GM12875 (cell line): Measurements from ENCODE around the gene CAD.
"Not testable (repeated sequence)": the region's sequence is repeated elsewhere in the genome, so short reads cannot be mapped to it uniquely, and the experiment has no call there.

Experiments used
- H3K4me3 ChIP-seq: one replicate; pipeline ENCODE4 v1.5.1; 2011; ENCODE audit warnings: low read depth, low read length, control low read depth
- TF ChIP-seq, protein P1 (sequence below): IDR thresholded peaks from 2 replicates; pipeline ENCODE4 v1.5.1; 2011; ENCODE audit warnings: low read depth, mild to moderate bottlenecking, control low read depth, inconsistent platforms, low read length, moderate library complexity, borderline replicate concordance; ENCODE audit not compliant: insufficient read depth

Gene CAD

GRCh38 chr2:27264253-27264752, 47.1 kb downstream of the CAD start:
- H3K4me3 ChIP-seq = peak overlapping the region; percentile 43

DNA sequence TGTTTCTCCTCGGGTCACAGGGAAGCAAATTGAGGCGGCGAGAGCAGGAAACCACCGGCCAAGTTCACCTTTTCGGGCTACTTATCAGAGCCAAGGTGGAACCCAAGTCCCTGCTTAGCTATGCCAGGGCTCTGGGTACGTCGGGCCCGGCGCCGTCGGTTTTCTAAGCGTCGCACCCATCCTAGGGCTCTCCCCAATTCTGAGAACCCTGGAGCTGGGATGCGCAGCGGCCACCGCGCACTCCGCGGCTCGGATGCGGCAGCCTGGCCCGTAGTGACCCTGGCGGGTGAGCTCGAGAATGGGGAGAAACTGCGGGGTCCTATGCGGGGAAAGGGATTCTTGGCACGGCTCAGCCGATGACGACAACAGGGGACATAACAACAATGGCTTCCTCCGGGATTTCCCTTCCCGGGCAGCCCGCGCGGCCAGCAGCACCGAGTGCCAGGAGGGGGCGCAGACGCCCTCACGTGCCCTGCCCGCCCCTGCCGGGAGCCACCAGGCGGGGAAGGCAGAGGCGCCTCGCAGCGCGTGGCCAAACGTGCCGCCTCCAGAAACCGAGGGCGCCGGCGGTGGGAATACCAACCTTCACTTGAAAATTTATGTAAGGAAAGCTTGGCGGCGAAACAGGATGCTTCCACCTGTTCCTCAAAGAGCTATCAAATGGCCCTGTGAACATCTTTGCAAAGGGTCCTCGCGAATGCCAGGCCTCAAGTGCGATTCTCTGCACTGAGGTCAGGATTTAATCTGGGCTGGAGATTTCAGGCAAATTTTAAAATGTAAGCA, 47.8 kb downstream of the CAD start:
- TF ChIP-seq, protein P1, sequence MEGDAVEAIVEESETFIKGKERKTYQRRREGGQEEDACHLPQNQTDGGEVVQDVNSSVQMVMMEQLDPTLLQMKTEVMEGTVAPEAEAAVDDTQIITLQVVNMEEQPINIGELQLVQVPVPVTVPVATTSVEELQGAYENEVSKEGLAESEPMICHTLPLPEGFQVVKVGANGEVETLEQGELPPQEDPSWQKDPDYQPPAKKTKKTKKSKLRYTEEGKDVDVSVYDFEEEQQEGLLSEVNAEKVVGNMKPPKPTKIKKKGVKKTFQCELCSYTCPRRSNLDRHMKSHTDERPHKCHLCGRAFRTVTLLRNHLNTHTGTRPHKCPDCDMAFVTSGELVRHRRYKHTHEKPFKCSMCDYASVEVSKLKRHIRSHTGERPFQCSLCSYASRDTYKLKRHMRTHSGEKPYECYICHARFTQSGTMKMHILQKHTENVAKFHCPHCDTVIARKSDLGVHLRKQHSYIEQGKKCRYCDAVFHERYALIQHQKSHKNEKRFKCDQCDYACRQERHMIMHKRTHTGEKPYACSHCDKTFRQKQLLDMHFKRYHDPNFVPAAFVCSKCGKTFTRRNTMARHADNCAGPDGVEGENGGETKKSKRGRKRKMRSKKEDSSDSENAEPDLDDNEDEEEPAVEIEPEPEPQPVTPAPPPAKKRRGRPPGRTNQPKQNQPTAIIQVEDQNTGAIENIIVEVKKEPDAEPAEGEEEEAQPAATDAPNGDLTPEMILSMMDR = peak; percentile 79

More at GRCh38 chr2:27264253-27264752, 47.1 kb downstream of the CAD start:
- TF ChIP-seq, protein P1 = no peak

GRCh38 chr2:27265536-27265870, 48.3 kb downstream of the CAD start:
- TF ChIP-seq, protein P1 = no peak
- no peak overlapping the region for H3K4me3 ChIP-seq

More for the DNA sequence above, 47.8 kb downstream of the CAD start:
- H3K4me3 ChIP-seq = peak overlapping the region; percentile 43

DNA sequence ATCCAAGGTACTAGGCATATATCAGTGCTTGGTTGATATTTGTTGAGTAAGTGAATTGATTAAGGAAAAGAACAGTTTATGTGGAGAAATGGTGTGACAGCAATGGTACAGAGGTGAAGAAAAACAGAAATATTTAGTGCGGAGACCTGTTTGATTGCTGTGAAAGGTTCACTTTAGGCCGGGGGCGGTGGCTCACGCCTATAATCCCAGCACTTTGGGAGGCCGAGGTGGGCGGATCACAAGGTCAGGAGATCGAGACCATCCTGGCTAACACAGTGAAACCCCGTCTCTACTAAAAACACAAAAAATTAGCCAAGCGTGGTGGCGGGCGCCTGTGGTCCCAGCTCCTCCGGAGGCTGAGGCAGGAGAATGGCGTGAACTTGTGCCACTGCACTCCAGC, 51.1 kb downstream of the CAD start:
- H3K4me3 ChIP-seq = not testable (repeated sequence)

- no peak overlapping the region for H3K4me3 ChIP-seq
- TF ChIP-seq, protein P1 = no peak
These were observed 53.0 kb downstream of the CAD start for GRCh38 chr2:27270131-27270530.

DNA sequence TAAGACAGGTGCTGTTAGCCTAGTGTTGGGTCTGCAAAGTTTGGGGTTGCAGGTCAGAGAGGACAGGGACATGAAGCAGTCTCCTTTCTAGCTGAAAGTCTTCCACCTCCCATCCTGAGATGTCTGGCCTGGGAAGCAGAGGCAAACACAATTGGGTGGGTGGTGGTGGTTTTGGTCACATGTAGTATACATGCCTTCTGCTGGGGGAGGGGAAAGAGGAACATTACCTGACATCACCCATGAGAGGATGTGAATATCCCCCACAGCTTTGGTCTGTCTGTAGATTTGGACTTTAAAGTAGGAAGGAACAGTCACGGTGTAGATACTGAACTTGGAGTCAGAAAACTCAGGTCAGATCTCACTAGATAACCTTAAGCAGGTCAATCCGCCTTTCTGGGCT, 53.5 kb downstream of the CAD start:
- TF ChIP-seq, protein P1 = no peak
- H3K4me3 ChIP-seq = no peak overlapping the region

DNA sequence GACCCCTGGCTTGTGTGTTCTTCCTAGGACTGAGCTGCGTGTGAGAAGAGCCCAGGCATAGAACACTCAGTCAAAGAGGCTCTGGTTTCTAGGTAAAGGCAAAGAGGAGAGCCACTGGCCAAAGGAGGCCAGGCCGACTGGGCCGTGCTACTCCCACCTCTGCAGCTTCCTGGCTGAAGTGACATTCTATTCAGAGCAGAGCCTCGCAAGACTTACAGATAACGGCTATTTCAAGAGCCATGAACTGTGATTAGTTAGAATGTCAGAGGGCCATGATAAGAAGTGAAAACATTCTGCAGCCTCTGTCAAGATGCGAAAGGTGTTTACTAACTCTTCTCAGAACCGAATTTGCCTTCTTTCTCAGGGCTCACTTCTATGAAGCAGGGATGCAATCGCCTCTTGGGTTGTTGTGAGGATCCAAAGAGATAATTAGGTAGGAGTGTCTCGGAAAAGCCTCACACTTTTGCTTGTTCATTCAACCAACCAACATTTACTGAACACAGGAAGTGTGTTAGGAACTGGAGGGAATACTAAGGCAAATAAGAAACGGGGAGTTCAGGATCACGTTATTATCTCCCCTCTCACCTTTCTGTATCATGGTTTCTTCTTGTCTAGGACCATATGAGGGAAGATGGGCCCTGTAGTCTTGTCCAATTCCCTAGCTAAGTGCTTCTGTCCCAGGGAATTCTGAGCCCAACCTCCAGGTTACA, 54.6 kb downstream of the CAD start:
- TF ChIP-seq, protein P1 = no peak
- H3K4me3 ChIP-seq = no peak overlapping the region

DNA sequence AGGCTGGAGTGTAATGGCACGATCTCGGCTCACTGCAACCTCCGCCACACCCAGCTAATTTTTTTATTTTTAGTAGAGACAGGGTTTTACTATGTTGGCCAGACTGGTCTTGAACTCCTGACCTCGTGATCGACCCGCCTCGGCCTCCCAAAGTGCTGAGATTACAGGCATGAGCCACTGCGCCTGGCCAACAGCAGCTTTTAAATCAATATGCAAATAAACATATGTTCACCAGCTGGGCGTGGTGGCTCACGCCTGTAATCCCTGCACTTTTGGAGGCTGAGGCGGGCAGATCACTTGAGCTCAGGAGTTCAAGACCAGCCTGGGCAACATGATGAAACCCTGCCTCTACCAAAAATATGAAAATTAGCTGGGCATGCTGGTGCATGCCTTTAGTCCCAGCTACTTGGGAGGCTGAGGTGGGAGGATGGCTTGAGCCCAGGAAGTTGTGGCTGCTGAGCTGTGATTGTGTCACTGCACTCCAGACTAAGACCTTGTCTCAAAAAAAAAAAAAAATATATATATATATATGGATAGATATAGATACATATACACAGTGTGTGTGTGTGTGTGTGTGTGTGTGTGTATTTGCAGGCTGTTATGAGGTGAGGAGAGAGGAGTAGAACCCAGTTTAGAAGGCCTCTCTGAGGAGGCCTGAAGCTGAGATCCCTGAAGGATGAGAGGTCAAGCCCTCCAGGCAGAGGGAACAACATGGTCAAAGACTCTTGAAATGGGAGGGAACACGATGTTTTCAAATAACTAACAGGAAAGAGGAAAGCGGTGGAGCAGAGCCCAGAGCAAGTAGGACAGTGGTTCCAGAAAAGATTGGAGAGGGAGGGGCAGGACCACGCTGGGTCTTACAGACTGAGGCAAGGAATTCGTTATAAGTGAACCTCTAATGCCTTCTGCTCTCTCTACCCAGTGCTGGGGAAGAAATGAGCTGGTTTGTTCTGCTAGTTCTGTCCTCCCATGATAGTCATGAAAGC, 55.7 kb downstream of the CAD start:
- H3K4me3 ChIP-seq = not testable (repeated sequence)
